SU-DHL-6 (cell line): ENCODE measurements around the gene CNN3.

Experiments used
- H2AFZ ChIP-seq: fragments of 200-600 bp; sonication (generic); 2 replicates; pipeline ENCODE4 v1.6.1; 2014; ENCODE audit warnings: low read depth, mild to moderate bottlenecking, moderate library complexity, mixed read lengths, antibody characterized with exemption, low read length; ENCODE audit not compliant: severe bottlenecking
- H3F3A ChIP-seq: fragments of 200-600 bp; shearing (Covaris generic); 2 replicates; pipeline ENCODE4 v1.6.0; 2016; ENCODE audit warnings: antibody characterized with exemption, mild to moderate bottlenecking; ENCODE audit not compliant: insufficient read depth
- H3K27ac ChIP-seq: fragments of 200-600 bp; sonication (generic); 2 replicates; pipeline ENCODE4 v1.5.1; 2016; ENCODE audit warnings: low read depth, mild to moderate bottlenecking, low read length, moderate library complexity, mixed read lengths
- H3K27me3 ChIP-seq: fragments of 200-600 bp; sonication (generic), shearing (Covaris generic); 2 replicates; pipeline ENCODE4 v1.6.0; 2014; ENCODE audit warnings: mild to moderate bottlenecking, low read length
- H3K36me3 ChIP-seq: fragments of 200-600 bp; sonication (generic); 2 replicates; pipeline ENCODE4 v1.6.1; 2014; ENCODE audit warnings: mild to moderate bottlenecking, low read length, mixed read lengths
- H3K4me2 ChIP-seq: fragments of 300-600, 200-600 bp; shearing (Covaris generic), sonication (generic); 2 replicates; pipeline ENCODE4 v1.6.0; 2014; ENCODE audit warnings: low read length, low read depth, mild to moderate bottlenecking; ENCODE audit not compliant: poor library complexity, severe bottlenecking
- H3K4me3 ChIP-seq: fragments of 200-600 bp; sonication (generic); 2 replicates; pipeline ENCODE4 v1.5.1; 2014; ENCODE audit warnings: antibody characterized with exemption, low read length, mild to moderate bottlenecking, mixed read lengths; ENCODE audit not compliant: insufficient read depth, poor library complexity, severe bottlenecking
- H3K79me2 ChIP-seq: fragments of 200-600 bp; sonication (generic); 2 replicates; pipeline ENCODE4 v1.6.1; 2014; ENCODE audit warnings: mild to moderate bottlenecking, low read length, moderate library complexity; ENCODE audit not compliant: insufficient read depth
- H3K9ac ChIP-seq: fragments of 200-600 bp; sonication (generic); 2 replicates; pipeline ENCODE4 v1.7.0; 2014; ENCODE audit warnings: mild to moderate bottlenecking, low read length
- H3K9me2 ChIP-seq: fragments of 200-600 bp; sonication (generic); replicated peaks from 2 replicates; pipeline ENCODE4 v1.6.1; 2014; ENCODE audit warnings: low read length; ENCODE audit not compliant: insufficient read depth
- H3K9me3 ChIP-seq: fragments of 200-600 bp; sonication (generic); 2 replicates; pipeline ENCODE4 v1.6.1; 2014; ENCODE audit warnings: low read length, mixed read lengths; ENCODE audit not compliant: insufficient read depth
- H4K20me1 ChIP-seq: fragments of 200-600 bp; sonication (generic); 2 replicates; pipeline ENCODE4 v1.6.1; 2014; ENCODE audit warnings: low read depth, mild to moderate bottlenecking, antibody characterized with exemption, low read length, moderate library complexity, mixed read lengths
- EZH2phosphoT487 ChIP-seq: fragments of 200-600 bp; sonication (generic), shearing (Covaris generic); conservative IDR thresholded peaks from 2 replicates; pipeline ENCODE4 v1.6.1; 2018; ENCODE audit warnings: mild to moderate bottlenecking, antibody characterized with exemption, low read length, moderate library complexity, mixed read lengths
- TF ChIP-seq, protein P1 (sequence below): fragments of 200-600 bp; sonication (generic); IDR thresholded peaks from one replicate; pipeline ENCODE4 v1.5.1; 2017; ENCODE audit warnings: antibody characterized with exemption, mild to moderate bottlenecking, low read length, moderate library complexity; ENCODE audit not compliant: insufficient read depth, poor library complexity, severe bottlenecking

The CNN3 gene

DNA sequence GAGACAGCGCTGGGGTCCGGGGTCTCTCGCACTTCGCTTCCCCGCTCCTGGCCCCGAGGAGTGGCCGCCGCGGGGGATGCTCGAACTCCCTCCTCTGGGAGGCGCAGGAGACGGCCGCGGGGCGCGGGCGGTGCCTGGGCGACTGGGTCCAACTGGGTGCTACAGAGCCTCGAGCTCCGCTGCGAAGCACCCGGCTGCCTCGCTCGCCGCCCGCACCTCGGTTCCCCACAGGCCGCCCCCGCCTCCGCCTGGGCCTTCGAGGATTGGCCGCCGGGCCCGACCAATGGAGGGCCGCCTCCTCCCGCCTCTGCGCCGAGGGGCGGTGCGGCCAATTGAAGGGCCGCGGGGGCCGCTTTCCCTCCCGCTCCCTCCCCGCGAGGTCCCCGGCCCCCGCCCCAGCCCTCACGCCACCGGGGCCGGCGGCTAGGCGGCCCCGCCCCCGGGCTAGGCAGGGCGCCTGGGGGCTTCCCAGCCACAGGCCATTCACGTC, at the start of gene CNN3:
TSS of gene CNN3 (minus strand) at position 196 of the 490 bp plus-strand sequence. CDS start 216 bp downstream, outside the sequence.
- Histone ChIP-seq H3K9me2 (no peaks in the 10 kb centered on the region), H2AFZ (no peak within 1 kb of the TSS), H3F3A (no peaks in the 10 kb centered on the region), H3K36me3 (no peaks in the 10 kb centered on the region), H3K79me2 (no peaks in the 10 kb centered on the region), H3K9ac (no peak within 1 kb of the TSS), H3K27ac (no peak within 1 kb of the TSS), H4K20me1 (no peaks in the 10 kb centered on the region), H3K27me3 (no peaks in the 10 kb centered on the region), H3K4me3 (no peak within 1 kb of the TSS), H3K4me2 (no peak within 1 kb of the TSS), H3K9me3 (no peaks in the 10 kb centered on the region)
- TF ChIP-seq, protein P1, sequence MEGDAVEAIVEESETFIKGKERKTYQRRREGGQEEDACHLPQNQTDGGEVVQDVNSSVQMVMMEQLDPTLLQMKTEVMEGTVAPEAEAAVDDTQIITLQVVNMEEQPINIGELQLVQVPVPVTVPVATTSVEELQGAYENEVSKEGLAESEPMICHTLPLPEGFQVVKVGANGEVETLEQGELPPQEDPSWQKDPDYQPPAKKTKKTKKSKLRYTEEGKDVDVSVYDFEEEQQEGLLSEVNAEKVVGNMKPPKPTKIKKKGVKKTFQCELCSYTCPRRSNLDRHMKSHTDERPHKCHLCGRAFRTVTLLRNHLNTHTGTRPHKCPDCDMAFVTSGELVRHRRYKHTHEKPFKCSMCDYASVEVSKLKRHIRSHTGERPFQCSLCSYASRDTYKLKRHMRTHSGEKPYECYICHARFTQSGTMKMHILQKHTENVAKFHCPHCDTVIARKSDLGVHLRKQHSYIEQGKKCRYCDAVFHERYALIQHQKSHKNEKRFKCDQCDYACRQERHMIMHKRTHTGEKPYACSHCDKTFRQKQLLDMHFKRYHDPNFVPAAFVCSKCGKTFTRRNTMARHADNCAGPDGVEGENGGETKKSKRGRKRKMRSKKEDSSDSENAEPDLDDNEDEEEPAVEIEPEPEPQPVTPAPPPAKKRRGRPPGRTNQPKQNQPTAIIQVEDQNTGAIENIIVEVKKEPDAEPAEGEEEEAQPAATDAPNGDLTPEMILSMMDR, result no peak
- no peak for TF ChIP-seq EZH2phosphoT487

DNA sequence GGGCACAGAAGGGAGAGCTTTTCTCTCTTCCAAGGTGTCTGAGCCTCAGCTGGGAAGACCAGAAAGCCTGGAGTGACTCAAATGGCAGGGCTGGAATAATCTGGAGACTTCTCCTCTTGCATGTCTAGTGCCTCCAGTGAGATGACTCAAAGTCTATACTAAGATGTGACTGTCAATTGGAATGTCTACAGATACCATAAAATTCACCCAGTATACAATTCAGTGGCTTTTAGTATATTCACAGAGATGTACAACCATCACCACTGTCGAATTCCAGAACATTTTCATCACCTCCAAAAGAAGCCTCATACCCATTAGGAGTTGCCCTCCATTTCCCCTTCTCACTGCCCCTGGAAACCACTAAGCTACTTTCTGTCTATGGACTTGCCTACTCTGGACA, 47.9 kb upstream of the CNN3 start:
- Histone ChIP-seq H3K9me2 (no peaks in the 10 kb centered on the region), H3K79me2 (no peaks in the 10 kb centered on the region), H3K9me3 (no peaks in the 10 kb centered on the region), H3K4me2 (no peak overlapping the region), H3K27me3 (no peaks in the 10 kb centered on the region), H3F3A (no peaks in the 10 kb centered on the region), H3K9ac (no peak overlapping the region), H2AFZ (no peak overlapping the region), H4K20me1 (no peaks in the 10 kb centered on the region), H3K36me3 (no peaks in the 10 kb centered on the region), H3K4me3 (no peak overlapping the region), H3K27ac (no peak overlapping the region)
- TF ChIP-seq, protein P1, result no peak
- no peak for TF ChIP-seq EZH2phosphoT487

DNA sequence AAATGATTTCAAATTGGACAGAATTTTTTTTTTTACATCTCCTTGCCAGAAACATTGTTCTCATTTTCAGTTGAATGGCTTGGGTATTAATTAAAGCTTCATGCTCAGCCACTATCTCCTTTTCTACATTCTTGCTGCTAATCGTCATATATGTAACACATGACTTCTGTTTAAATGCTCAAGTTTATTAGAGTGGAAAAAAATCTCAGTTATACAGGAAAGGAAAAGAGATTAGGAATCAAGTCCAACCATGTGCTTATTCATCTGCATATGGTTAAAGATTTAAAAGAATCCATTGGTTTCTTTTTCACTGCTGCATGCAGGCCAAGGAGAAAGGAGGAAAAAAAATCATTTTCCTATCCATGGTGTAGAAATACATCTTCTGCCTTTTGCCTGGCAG, 47.3 kb upstream of the CNN3 start:
- Histone ChIP-seq H3K4me3 (no peak overlapping the region), H2AFZ (no peak overlapping the region), H3K27me3 (no peaks in the 10 kb centered on the region), H3K27ac (no peak overlapping the region), H3K79me2 (no peaks in the 10 kb centered on the region), H3F3A (no peaks in the 10 kb centered on the region), H4K20me1 (no peaks in the 10 kb centered on the region), H3K36me3 (no peaks in the 10 kb centered on the region), H3K4me2 (no peak overlapping the region), H3K9me2 (no peaks in the 10 kb centered on the region), H3K9ac (no peak overlapping the region), H3K9me3 (no peaks in the 10 kb centered on the region)
- TF ChIP-seq, protein P1, result no peak
- no peak for TF ChIP-seq EZH2phosphoT487
